Endometrial microvascular endothelial cells (primary cell): ENCODE measurements around the gene NUP210. TPM values are rescaled to one million over a fixed set of nuclear protein-coding genes. Genes with fewer than 3 reads are reported as not detected.
"Not testable (repeated sequence)": the region's sequence is repeated elsewhere in the genome, so short reads cannot be mapped to it uniquely, and the experiment has no call there.

Source experiments
- in situ Hi-C: cut with HindIII; loops from 2 replicates; pipeline ENCODE4 v1.10.0; 2017; ENCODE audit warnings: low sequenced_read_pairs, low pct_unique_long_range_greater_than_20kb; ENCODE audit errors: inconsistent ontology term
- total RNA-seq: library from RNA; depleted of rRNA; stranded (reverse); fragments of >200 nt; gene quantifications from one replicate; pipeline ENCODE4 v1.2.3, GENCODE V29; 2015; ENCODE audit errors: inconsistent ontology term

Gene NUP210
- total RNA-seq, 1 donor from 2014 or later = 0.65 TPM

GRCh38 chr3:13385373-13385965, 34.7 kb downstream of the NUP210 start:
- in situ Hi-C loops = no loop called here

- in situ Hi-C loops = no loop called here
Measured at GRCh38 chr3:13380971-13381370, 39.2 kb downstream of the NUP210 start.

- in situ Hi-C loops = no loop called here
Measured at GRCh38 chr3:13379201-13379830, 40.8 kb downstream of the NUP210 start.

- in situ Hi-C loops = no loop called here
Measured at GRCh38 chr3:13378155-13378554, 42.0 kb downstream of the NUP210 start.

GRCh38 chr3:13377741-13378140, 42.4 kb downstream of the NUP210 start:
- in situ Hi-C loops = not testable (repeated sequence)

- in situ Hi-C loops = no loop called here
Measured at GRCh38 chr3:13377021-13377420, 43.1 kb downstream of the NUP210 start.

- in situ Hi-C loops = no loop called here
Measured at GRCh38 chr3:13376091-13376490, 44.0 kb downstream of the NUP210 start.

GRCh38 chr3:13375464-13375863, 44.7 kb downstream of the NUP210 start:
- in situ Hi-C loops = no loop called here

- in situ Hi-C loops = no loop called here
Measured at GRCh38 chr3:13373975-13374586, 46.0 kb downstream of the NUP210 start.

GRCh38 chr3:13372656-13373055, 47.5 kb downstream of the NUP210 start:
- in situ Hi-C loops = no loop called here

GRCh38 chr3:13372126-13372525, 48.0 kb downstream of the NUP210 start:
- in situ Hi-C loops = no loop called here

GRCh38 chr3:13371100-13372075, 48.7 kb downstream of the NUP210 start:
- in situ Hi-C loops = no loop called here

GRCh38 chr3:13370609-13371008, 49.5 kb downstream of the NUP210 start:
- in situ Hi-C loops = no loop called here

- in situ Hi-C loops = no loop called here
Measured at GRCh38 chr3:13370055-13370454, 50.1 kb downstream of the NUP210 start.

GRCh38 chr3:13368834-13369233, 51.3 kb downstream of the NUP210 start:
- in situ Hi-C loops = no loop called here

- in situ Hi-C loops = no loop called here
Measured at GRCh38 chr3:13367728-13368127, 52.4 kb downstream of the NUP210 start.

GRCh38 chr3:13365390-13366379, 54.4 kb downstream of the NUP210 start:
- in situ Hi-C loops = no loop called here

GRCh38 chr3:13364602-13365271, 55.4 kb downstream of the NUP210 start:
- in situ Hi-C loops = no loop called here
